ENCODE measurements around the gene PCBP3.

The PCBP3 gene

GRCh38 chr21:45911806-45912325 lies 268.3 kb downstream of the PCBP3 start:
- DNase-seq (ENCODE audit: low spot score): no peak

- DNase-seq (ENCODE audit: low spot score): no peak
Measured at GRCh38 chr21:45912611-45913417, 269.3 kb downstream of the PCBP3 start.

DNA sequence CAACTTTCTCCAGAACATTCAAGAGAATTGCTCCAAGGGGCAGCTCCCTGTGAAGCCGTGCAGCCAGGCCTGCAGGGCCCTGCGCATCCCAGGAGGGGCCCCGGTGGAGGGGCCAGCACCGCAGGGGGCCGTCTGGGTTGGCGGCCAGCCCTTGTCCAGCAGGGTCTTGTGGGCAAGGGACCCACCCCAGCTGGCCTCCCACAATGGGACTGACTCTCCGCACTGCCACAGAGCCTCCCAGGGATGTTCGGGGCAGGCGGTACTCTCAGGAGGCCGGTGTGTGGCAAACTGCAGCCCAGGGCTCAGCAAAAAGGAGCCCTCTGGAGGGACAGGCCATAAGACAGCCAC lies 269.9 kb downstream of the PCBP3 start:
- DNase-seq (ENCODE audit: low spot score): no peak

DNA sequence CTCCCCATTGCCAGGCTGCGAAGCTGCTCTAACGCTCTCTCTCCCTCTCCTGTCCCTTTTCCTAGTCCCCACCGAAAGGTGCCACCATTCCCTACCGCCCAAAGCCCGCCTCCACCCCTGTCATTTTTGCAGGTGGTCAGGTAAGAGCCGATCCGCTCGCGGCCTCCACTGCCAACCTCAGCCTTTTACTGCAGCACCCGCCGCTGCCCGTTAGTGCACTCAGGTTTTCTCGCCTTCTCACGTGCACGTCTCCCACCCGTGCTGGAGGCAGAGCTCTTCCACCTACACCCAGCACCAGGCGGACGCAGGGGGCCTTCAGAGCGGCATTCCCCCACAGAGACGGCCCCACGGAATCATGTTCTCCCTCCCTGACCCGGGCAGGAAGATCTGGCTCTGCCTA lies 270.4 kb downstream of the PCBP3 start:
- no peak for DNase-seq (ENCODE audit: low spot score)

DNA sequence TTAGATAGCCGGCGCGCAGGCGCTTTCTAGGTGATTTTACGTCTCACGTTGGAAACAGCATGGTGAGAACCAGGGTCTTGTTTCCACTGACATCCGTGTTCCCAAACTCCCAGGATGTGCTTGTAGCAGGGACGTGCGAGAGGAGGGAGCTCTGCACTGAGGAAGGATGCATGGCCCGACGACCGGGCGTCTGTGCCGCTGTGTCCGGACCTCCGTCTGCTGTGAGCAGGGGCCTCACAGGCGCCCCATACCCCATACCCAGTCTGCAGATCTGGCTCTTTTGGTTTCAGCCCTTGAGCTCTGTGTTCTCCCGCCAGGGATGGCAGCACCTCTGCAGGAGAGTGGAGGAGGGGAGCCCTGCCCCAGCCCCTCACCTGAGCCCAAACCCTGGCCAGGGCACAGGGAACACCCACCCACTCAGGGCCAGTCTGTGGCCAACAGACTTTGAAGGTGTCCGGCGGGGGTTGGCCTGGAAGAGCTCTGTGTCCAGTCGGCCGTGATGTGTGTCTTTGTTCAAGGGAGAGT lies 270.9 kb downstream of the PCBP3 start:
- DNase-seq (ENCODE audit: low spot score): no peak

GRCh38 chr21:45916011-45916840 lies 272.7 kb downstream of the PCBP3 start:
- no peak for DNase-seq (ENCODE audit: low spot score)

DNA sequence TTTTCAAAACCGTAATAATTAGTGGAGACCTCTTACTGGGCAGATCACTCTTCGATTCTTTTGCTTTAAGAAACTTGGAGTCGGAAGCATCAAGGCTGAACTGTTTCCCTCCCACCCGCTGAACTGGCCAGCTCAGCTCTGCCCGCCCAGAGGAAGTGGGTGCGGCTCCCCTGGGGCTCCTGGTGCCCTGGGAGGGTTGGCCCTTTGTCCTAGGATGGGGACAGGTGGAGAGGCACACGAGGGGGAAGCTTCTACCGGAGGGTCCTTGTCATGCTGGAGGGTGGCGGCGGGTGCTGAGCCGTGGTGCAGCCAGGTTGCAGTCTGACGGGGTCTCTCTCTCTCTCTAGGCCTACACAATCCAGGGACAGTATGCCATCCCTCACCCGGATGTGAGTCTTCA lies 273.7 kb downstream of the PCBP3 start:
- no peak for DNase-seq (ENCODE audit: low spot score)

DNA sequence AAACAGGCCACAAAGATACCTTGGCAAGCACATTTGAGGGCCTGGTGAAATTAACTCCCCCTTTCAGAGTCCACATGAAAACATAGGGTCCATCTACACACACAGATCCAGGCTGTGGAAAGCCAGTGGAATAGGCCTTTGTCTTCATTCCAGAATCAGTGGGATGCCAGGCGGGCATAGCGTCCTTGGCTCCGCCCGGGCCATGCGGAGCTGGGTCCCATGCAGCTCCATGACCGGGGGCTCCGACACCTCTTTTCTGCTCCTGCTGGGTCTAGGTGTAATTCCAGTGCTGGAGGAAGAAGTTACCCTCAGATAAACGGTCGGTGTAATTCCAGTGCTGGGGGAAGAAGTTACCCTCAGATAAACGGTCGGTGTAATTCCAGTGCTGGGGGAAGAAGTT lies 274.5 kb downstream of the PCBP3 start:
- DNase-seq (ENCODE audit: low spot score): no peak

DNA sequence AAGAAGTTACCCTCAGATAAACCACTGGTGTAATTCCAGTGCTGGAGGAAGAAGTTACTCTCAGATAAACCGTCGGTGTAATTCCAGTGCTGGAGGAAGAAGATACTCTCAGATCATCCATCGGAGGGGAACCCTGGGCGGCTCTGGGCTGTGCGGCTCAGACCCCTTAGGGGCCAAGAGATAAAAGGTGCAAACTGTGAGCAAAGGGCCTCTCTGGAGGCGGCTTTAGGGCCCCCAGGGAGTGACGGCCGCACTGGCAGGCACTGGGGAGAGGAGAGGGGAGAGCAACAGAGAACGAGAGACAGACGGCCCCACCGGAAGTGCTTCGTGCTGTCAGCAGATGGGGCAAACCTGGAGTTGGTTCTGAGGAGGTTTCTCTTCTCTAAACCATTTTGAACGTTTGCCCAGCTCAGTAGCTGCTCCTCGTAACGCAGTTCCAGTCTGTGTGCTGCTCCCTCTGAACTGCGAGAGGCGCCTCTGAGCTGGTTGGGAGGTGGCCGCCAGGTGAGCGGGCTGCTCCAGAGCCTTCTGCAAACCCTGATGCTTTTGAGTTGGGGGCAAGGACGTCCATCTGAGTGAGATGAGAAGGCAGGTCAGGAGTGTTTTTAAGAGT lies 275.4 kb downstream of the PCBP3 start:
- DNase-seq (ENCODE audit: low spot score): no peak

GRCh38 chr21:45919593-45919992 lies 276.1 kb downstream of the PCBP3 start:
- no peak for DNase-seq (ENCODE audit: low spot score)

DNA sequence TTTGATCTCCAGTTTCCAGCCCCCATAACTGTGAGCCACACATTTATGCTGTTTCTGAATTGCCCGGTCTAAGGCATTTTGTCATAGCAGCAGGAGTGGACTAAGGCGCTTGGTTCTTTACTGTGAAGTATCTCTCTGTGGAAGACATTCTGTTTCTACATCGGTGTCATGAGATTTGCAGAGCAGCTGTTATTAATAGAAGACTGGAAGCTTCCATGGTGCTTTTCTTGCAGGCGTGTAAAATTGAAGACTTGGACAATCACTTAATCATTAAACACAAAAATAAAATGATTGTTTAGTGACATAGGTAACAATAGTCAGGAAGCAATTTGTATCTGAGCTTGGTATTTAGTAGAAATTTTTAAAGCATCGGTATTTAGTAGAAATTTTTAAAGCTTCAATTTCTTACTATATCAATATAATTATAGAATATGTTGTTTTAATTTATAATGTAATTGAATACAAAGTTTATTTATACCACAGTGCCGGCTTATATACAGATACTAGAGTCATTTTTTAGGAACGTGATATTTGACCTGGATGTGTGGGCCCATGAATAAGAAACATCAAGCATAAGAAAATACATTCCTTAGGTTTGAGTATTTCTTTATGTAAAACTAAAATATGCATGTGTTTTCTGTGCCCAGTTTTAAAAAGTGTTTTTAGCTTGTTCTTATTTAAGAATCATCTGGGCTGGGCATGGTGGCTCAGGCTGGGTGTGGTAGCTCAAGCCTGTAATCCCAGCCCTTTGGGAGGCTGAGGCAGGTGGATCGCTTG lies 277.5 kb downstream of the PCBP3 start:
- no peak for DNase-seq (ENCODE audit: low spot score)

GRCh38 chr21:45921917-45922316 lies 278.4 kb downstream of the PCBP3 start:
- DNase-seq (ENCODE audit: low spot score): no peak

DNA sequence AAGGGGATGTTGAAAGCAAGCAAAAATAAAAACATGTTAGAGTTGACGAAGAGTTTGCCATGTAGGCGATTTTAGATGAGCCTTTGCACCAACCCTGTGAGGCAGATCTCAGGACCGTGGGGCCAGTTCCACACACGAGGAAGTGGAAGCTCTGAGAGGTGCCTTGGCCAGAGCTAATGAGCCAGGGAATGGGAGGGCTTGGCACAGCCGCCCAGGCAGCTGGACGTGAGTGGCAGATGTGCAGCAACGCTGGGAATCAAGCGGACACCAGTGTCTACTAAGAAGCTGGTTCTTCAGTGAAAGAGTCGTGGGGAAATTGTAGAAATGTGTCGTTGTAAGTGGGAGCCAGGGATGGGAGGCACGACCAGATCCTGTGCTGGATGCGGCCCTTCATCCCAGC lies 279.1 kb downstream of the PCBP3 start:
- no peak for DNase-seq (ENCODE audit: low spot score)

- DNase-seq (ENCODE audit: low spot score): peak; percentile 17
Measured at GRCh38 chr21:45923146-45923545, 279.6 kb downstream of the PCBP3 start.

DNA sequence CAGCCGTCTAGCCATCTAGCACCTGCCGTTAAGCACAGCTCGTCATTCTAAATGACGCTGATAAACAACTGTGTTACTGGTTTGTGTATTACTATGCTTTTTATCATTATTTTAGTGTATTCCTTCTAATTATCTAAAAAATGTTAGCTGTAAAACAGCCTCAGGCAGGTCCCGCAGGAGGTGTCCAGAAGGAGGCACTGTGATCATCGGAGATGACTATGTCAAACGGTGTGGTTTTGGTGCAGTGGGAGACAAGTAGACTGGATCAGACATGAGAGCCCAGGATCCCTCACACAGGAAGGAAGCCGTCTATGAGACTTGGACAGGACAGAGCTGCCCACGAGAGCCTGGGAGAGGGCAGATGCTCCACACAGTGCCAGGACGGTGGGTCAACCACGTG lies 282.8 kb downstream of the PCBP3 start:
- DNase-seq (ENCODE audit: low spot score): no peak

- no peak for DNase-seq (ENCODE audit: low spot score)
Measured at GRCh38 chr21:45927032-45927431, 283.5 kb downstream of the PCBP3 start.

GRCh38 chr21:45927851-45928850 lies 284.6 kb downstream of the PCBP3 start:
- DNase-seq (ENCODE audit: low spot score): no peak

- DNase-seq (ENCODE audit: low spot score): no peak
Measured at GRCh38 chr21:45929449-45929848, 285.9 kb downstream of the PCBP3 start.

DNA sequence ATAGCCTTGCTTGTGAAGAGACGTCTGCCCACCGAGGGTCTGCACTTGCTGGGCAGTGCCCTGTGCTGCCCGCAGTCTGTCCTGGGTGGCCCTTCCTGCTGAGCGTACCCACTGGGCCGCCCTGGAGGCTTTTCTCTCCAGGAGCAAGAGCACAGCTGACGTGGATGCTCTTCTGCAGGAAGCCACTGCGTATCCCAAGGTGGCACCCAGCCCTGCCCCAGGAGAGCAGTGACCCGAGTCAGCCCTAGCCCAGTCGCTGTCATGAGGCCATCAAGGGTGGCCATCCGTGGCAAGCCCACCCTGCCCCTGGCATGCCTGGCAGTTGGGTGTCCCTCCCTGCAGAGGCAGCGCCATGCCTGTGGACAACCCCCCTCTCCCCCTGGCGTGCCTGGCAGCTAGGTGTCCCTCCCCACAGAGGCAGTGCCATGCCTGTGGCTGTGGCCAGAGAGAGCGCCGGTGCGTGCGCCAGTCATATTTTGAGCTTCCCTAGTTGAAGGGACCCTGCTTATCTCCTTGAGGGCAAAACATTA lies 286.8 kb downstream of the PCBP3 start:
- no peak for DNase-seq (ENCODE audit: low spot score)

GRCh38 chr21:45930792-45931191 lies 287.3 kb downstream of the PCBP3 start:
- no peak for DNase-seq (ENCODE audit: low spot score)
